ENCODE measurements around the gene HIPK1. TPM values are rescaled to one million over a fixed set of nuclear protein-coding genes. Genes with fewer than 3 reads are reported as not detected.
"Not testable (repeated sequence)": the region's sequence is repeated elsewhere in the genome, so short reads cannot be mapped to it uniquely, and the experiment has no call there.

HIPK1 gene
- total RNA-seq, 1 experiment from 2014 or later = 48.2 TPM

DNA sequence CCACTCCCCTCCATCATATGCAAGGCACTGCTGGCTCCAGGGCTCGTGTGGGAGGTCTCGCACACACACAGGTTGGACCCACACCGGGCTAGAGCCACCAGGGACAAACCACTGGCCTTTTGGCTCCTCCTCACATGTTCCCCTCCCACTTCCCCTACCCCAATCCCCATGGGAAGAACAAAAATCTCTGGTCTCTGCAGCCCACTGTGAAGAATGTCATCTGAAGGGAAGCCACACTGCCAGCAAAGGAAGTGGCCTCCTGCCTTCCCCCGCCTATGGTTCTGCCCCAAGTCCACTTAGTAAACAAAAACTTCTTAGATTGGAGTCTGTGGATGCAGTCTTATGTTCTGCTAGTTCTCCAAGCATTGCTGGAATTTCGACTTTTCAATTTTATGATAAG is 74.3 kb downstream of the HIPK1 start:
- H3K36me3 ChIP-seq (ENCODE audit: control insufficient read depth, insufficient read depth, low read length) = no peaks in the 10 kb centered on the region
- no peaks in the 10 kb centered on the region for H3K4me1 Mint-ChIP-seq (ENCODE audit: low read depth, unreplicated experiment)
- peaks cover 13% of the 10 kb centered on the region for H3K9me3 Mint-ChIP-seq (ENCODE audit: unreplicated experiment)
- H3K27me3 ChIP-seq (replicated peaks; ENCODE audit: control insufficient read depth, insufficient read depth, low read length) = no peaks in the 10 kb centered on the region
- TF ChIP-seq, protein P1, sequence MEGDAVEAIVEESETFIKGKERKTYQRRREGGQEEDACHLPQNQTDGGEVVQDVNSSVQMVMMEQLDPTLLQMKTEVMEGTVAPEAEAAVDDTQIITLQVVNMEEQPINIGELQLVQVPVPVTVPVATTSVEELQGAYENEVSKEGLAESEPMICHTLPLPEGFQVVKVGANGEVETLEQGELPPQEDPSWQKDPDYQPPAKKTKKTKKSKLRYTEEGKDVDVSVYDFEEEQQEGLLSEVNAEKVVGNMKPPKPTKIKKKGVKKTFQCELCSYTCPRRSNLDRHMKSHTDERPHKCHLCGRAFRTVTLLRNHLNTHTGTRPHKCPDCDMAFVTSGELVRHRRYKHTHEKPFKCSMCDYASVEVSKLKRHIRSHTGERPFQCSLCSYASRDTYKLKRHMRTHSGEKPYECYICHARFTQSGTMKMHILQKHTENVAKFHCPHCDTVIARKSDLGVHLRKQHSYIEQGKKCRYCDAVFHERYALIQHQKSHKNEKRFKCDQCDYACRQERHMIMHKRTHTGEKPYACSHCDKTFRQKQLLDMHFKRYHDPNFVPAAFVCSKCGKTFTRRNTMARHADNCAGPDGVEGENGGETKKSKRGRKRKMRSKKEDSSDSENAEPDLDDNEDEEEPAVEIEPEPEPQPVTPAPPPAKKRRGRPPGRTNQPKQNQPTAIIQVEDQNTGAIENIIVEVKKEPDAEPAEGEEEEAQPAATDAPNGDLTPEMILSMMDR (IDR thresholded peaks at IDR 0.05; ENCODE audit: insufficient read depth in 1 of 2, low read depth in 1 of 2, low read length in 1 of 2, severe bottlenecking in 1 of 2, unreplicated experiment in 1 of 2) = no peak
- no peaks in the 10 kb centered on the region for H3K9me3 ChIP-seq
- H3K27ac Mint-ChIP-seq (ENCODE audit: unreplicated experiment) = no peak overlapping the region
- no peak overlapping the region for H3K4me3 ChIP-seq (ENCODE audit: low read depth, low read length)
- H3K4me1 ChIP-seq = peaks cover 1% of the 10 kb centered on the region; the same call in 1 of the 2 replicates
- no TSS peak for BruUV-seq (replicated peaks)
- no peak for DNase-seq
- peaks cover 6% of the 10 kb centered on the region for H3K36me3 Mint-ChIP-seq (ENCODE audit: insufficient read depth, unreplicated experiment)
- no peaks in the 10 kb centered on the region for H3K27me3 Mint-ChIP-seq (ENCODE audit: insufficient read depth, unreplicated experiment)
- intact Hi-C loops (cut with micrococcal nuclease; ENCODE audit: unreplicated experiment) = no loop called here
- ChIA-PET POLR2A (no interaction called here), CTCF (no interaction called here)
- no peak overlapping the region for H3K4me3 Mint-ChIP-seq (ENCODE audit: unreplicated experiment)

- peaks cover 19% of the 10 kb centered on the region for H3K9me3 Mint-ChIP-seq (ENCODE audit: unreplicated experiment)
- intact Hi-C loops (cut with micrococcal nuclease; ENCODE audit: unreplicated experiment); H3K27me3 Mint-ChIP-seq (ENCODE audit: insufficient read depth, unreplicated experiment); DNase-seq; H3K36me3 Mint-ChIP-seq (ENCODE audit: insufficient read depth, unreplicated experiment); H3K4me3 Mint-ChIP-seq (ENCODE audit: unreplicated experiment); CTCF ChIA-PET; H3K27me3 ChIP-seq (replicated peaks; ENCODE audit: control insufficient read depth, insufficient read depth, low read length); POLR2A ChIA-PET; H3K27ac Mint-ChIP-seq (ENCODE audit: unreplicated experiment); H3K4me3 ChIP-seq (ENCODE audit: low read depth, low read length); BruUV-seq (replicated peaks); H3K36me3 ChIP-seq (ENCODE audit: control insufficient read depth, insufficient read depth, low read length); H3K9me3 ChIP-seq: not testable (repeated sequence)
- H3K4me1 ChIP-seq = peaks cover 14% of the 10 kb centered on the region; the same call in 1 of the 2 replicates
- peaks cover 13% of the 10 kb centered on the region for H3K4me1 Mint-ChIP-seq (ENCODE audit: low read depth, unreplicated experiment)
Observed at GRCh38 chr1:114006825-114007224, 77.7 kb downstream of the HIPK1 start.

GRCh38 chr1:114008480-114008941 is 79.4 kb downstream of the HIPK1 start:
- POLR2A ChIA-PET = no interaction called here
- H3K9me3 Mint-ChIP-seq (ENCODE audit: unreplicated experiment) = peaks cover 27% of the 10 kb centered on the region

More at GRCh38 chr1:114008480-114008941, 79.4 kb downstream of the HIPK1 start:
- Histone ChIP-seq H3K4me1 (peaks cover 14% of the 10 kb centered on the region; the same call in 1 of the 2 replicates), H3K36me3 (ENCODE audit: control insufficient read depth, insufficient read depth, low read length) (no peaks in the 10 kb centered on the region), H3K4me3 (ENCODE audit: low read depth, low read length) (no peak overlapping the region), H3K9me3 (no peaks in the 10 kb centered on the region), H3K27me3 (replicated peaks; ENCODE audit: control insufficient read depth, insufficient read depth, low read length) (no peaks in the 10 kb centered on the region)
- Mint-ChIP-seq H3K4me1 (ENCODE audit: low read depth, unreplicated experiment) (peaks cover 13% of the 10 kb centered on the region), H3K36me3 (ENCODE audit: insufficient read depth, unreplicated experiment) (peaks cover 6% of the 10 kb centered on the region), H3K4me3 (ENCODE audit: unreplicated experiment) (no peak overlapping the region), H3K27me3 (ENCODE audit: insufficient read depth, unreplicated experiment) (no peaks in the 10 kb centered on the region), H3K27ac (ENCODE audit: unreplicated experiment) (no peak overlapping the region)
- no peak for DNase-seq
- CTCF ChIA-PET = interaction anchor here (1.2 kb wide), 1 partner anchor 30 kb away, joined by 5 read pairs; the partner anchor contains the start of gene OLFML3
- no TSS peak for BruUV-seq (replicated peaks)
- TF ChIP-seq, protein P1 (IDR thresholded peaks at IDR 0.05; ENCODE audit: insufficient read depth in 1 of 2, low read depth in 1 of 2, low read length in 1 of 2, severe bottlenecking in 1 of 2, unreplicated experiment in 1 of 2) = no peak
- intact Hi-C loops (cut with micrococcal nuclease; ENCODE audit: unreplicated experiment) = no loop called here

Data from Caco-2 (cell line).